HepG2 (cell line): ENCODE measurements around the gene DYNC2H1. TPM values are rescaled to one million over a fixed set of nuclear protein-coding genes. Genes with fewer than 3 reads are reported as not detected.
A peak's percentile ranks its signal among the peaks of the same experiment; 100 is the strongest.

Experiments
- DZIP1 ChIP-seq: sonication (generic); formaldehyde crosslinking; IDR thresholded peaks from 2 replicates; pipeline ENCODE4 v1.5.0; 2020; ENCODE audit warnings: mild to moderate bottlenecking, missing genetic modification reagents
- E2F2 ChIP-seq: sonication (generic); formaldehyde crosslinking; IDR thresholded peaks from 2 replicates; pipeline ENCODE4 v1.4.0; 2020; ENCODE audit warnings: missing genetic modification reagents, borderline replicate concordance
- HES4 ChIP-seq: sonication (generic); formaldehyde crosslinking; IDR thresholded peaks from 2 replicates; pipeline ENCODE4 v1.9.0; 2021; ENCODE audit warnings: mild to moderate bottlenecking, missing genetic modification reagents, borderline replicate concordance
- KDM5B ChIP-seq: sonication (generic); formaldehyde crosslinking; IDR thresholded peaks from 2 replicates; pipeline ENCODE4 v1.4.0; 2020; ENCODE audit warnings: missing genetic modification reagents, mild to moderate bottlenecking, borderline replicate concordance
- MTF2 ChIP-seq: sonication (generic); formaldehyde crosslinking; IDR thresholded peaks from 2 replicates; pipeline ENCODE4 v1.5.0; 2020; ENCODE audit warnings: missing genetic modification reagents, borderline replicate concordance
- MYNN ChIP-seq: sonication (generic); formaldehyde crosslinking; IDR thresholded peaks from 2 replicates; pipeline ENCODE4 v1.4.0; 2020; ENCODE audit warnings: mild to moderate bottlenecking, low read depth, missing genetic modification reagents
- SAFB2 ChIP-seq: sonication (generic); formaldehyde crosslinking; IDR thresholded peaks from 2 replicates; pipeline ENCODE4 v1.5.1; 2020; ENCODE audit warnings: missing genetic modification reagents, low read depth, mild to moderate bottlenecking, borderline replicate concordance
- SAP130 ChIP-seq: IDR thresholded peaks from 2 replicates; pipeline ENCODE4 v1.6.1; 2016; ENCODE audit warnings: low read depth
- STAT5B ChIP-seq: sonication (generic); formaldehyde crosslinking; IDR thresholded peaks from 2 replicates; pipeline ENCODE4 v1.4.0; 2020; ENCODE audit warnings: missing genetic modification reagents
- TGIF2 ChIP-seq: IDR thresholded peaks from 2 replicates; pipeline ENCODE4 v1.6.1; 2016; ENCODE audit warnings: control low read depth, missing compliant biosample characterization
- ZNF274 ChIP-seq: sonication (generic); formaldehyde crosslinking; IDR thresholded peaks from 2 replicates; pipeline ENCODE4 v1.5.1; 2020; ENCODE audit warnings: mild to moderate bottlenecking, missing genetic modification reagents
- ZNF503 ChIP-seq: sonication (generic); formaldehyde crosslinking; IDR thresholded peaks from 2 replicates; pipeline ENCODE4 v1.4.0; 2020; ENCODE audit warnings: missing genetic modification reagents
- ZNF552 ChIP-seq: sonication (generic); formaldehyde crosslinking; IDR thresholded peaks from 2 replicates; pipeline ENCODE4 v1.9.0; 2022; ENCODE audit warnings: missing genetic modification reagents, mild to moderate bottlenecking, borderline replicate concordance
- ZNF589 ChIP-seq: sonication (generic); formaldehyde crosslinking; conservative IDR thresholded peaks from 2 replicates; pipeline ENCODE4 v1.8.0; 2022; ENCODE audit warnings: mild to moderate bottlenecking, moderate library complexity, missing genetic modification reagents
- ZNF674 ChIP-seq: sonication (generic); formaldehyde crosslinking; IDR thresholded peaks from 2 replicates; pipeline ENCODE4 v1.5.0; 2020; ENCODE audit warnings: low read depth, mild to moderate bottlenecking, missing genetic modification reagents
- ZNF772 ChIP-seq: sonication (generic); formaldehyde crosslinking; IDR thresholded peaks from 2 replicates; pipeline ENCODE4 v1.5.0; 2020; ENCODE audit warnings: mild to moderate bottlenecking, missing genetic modification reagents
- ZSCAN22 ChIP-seq: sonication (generic); formaldehyde crosslinking; IDR thresholded peaks from 2 replicates; pipeline ENCODE4 v1.4.0; 2020; ENCODE audit warnings: mild to moderate bottlenecking, missing genetic modification reagents
- polyA plus RNA-seq, 8 experiments: library from polyadenylated mRNA; depleted of rRNA in 3 of 8; stranded (reverse) in 7 of 8; unstranded in 1 of 8; fragments of >200 nt; fragmentation: Illumina TruSeq in 4 of 8; extraction: Trizol in 4 of 8; gene quantifications; 2 replicates each; pipeline versions ENCODE4 v1.2.1 to v1.2.3, GENCODE V29; 2011 to 2016; ENCODE audit warnings: low read depth in 4 of 8, missing spikeins in 1 of 8, mixed read lengths in 1 of 8; ENCODE audit not compliant: insufficient read depth in 1 of 8
- total RNA-seq, 5 experiments: library from RNA; depleted of rRNA; stranded (reverse); fragments of >200 nt; fragmentation: Illumina TruSeq; extraction: Trizol; gene quantifications; 2 replicates each; pipeline ENCODE4 v1.2.3, GENCODE V29; 2016; ENCODE audit warnings: low read depth in 1 of 5

The DYNC2H1 gene
- total and polyA plus RNA-seq, 2 of the 13 experiments (the other 11 are each of a cell fraction or from before 2014, with no cell fraction given): 0.49 to 0.66 TPM

GRCh38 chr11:103091801-103092524 lies 17.3 kb upstream of the DYNC2H1 start, which contains the start of gene DCUN1D5 (continued):
- TF ChIP-seq E2F2 (no peak), SAP130 (CRISPR knock-in tag) (peak; percentile 96), STAT5B (CRISPR knock-in tag) (no peak), TGIF2 (peak; percentile 59), ZNF274 (peak; percentile 35; the same call in 1 of the 2 replicates), HES4 (no peak), ZNF503 (0 out of 2 replicates have a peak, but pooled peaks have one; percentile 30), ZNF772 (CRISPR knock-in tag) (peak; percentile 67; the same call in 1 of the 2 replicates), MYNN (no peak), ZNF674 (CRISPR knock-in tag) (0 out of 2 replicates have a peak, but pooled peaks have one; percentile 53), DZIP1 (CRISPR knock-in tag) (no peak), ZNF552 (CRISPR knock-in tag) (peak; percentile 49; the same call in 1 of the 2 replicates), ZSCAN22 (no peak), MTF2 (CRISPR knock-in tag) (peak; percentile 74; the same call in 1 of the 2 replicates), SAFB2 (CRISPR knock-in tag) (peak; percentile 68; the same call in 1 of the 2 replicates), ZNF589 (CRISPR knock-in tag) (no peak), KDM5B (CRISPR knock-in tag) (peak; percentile 67; the same call in 1 of the 2 replicates)
